Measurements from ENCODE around the gene SPIRE1. TPM values are rescaled to one million over a fixed set of nuclear protein-coding genes. Genes with fewer than 3 reads are reported as not detected.

SPIRE1 gene
- total and polyA plus RNA-seq, 9 donors, result 7.9 to 30.2 (median 20.4) TPM

DNA sequence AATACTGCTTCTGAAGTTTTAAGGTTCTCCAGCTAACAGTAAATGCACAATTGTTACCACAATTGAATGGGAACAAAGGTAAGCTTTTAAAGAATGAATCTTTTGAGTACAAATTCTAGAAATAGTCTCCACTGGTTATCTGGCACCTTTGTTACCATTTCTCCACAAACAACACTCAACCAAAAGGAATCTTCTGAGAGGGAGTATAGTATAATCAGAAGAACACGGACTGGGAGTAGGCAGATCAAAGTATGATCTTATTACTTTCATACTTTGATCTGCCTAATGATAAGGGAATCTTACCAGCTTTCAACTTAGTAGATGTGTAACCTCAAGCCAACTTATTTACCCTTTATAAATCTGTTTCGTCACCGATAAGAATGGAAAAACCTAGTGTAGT is 43.3 kb upstream of the SPIRE1 start:
- Histone ChIP-seq H3K4me3 (peak overlapping the region; percentile 87), H3K9me3 (no peaks in the 10 kb centered on the region), H3K36me3 (no peaks in the 10 kb centered on the region), H3K27ac (no peak overlapping the region), H3K27me3 (no peaks in the 10 kb centered on the region), H3K4me1 (ENCODE audit: insufficient read depth) (peaks cover 8% of the 10 kb centered on the region)
- no peak for TF ChIP-seq EP300 (IDR thresholded peaks at IDR 0.05)
- TF ChIP-seq, protein P1, sequence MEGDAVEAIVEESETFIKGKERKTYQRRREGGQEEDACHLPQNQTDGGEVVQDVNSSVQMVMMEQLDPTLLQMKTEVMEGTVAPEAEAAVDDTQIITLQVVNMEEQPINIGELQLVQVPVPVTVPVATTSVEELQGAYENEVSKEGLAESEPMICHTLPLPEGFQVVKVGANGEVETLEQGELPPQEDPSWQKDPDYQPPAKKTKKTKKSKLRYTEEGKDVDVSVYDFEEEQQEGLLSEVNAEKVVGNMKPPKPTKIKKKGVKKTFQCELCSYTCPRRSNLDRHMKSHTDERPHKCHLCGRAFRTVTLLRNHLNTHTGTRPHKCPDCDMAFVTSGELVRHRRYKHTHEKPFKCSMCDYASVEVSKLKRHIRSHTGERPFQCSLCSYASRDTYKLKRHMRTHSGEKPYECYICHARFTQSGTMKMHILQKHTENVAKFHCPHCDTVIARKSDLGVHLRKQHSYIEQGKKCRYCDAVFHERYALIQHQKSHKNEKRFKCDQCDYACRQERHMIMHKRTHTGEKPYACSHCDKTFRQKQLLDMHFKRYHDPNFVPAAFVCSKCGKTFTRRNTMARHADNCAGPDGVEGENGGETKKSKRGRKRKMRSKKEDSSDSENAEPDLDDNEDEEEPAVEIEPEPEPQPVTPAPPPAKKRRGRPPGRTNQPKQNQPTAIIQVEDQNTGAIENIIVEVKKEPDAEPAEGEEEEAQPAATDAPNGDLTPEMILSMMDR (IDR thresholded peaks at IDR 0.05), result no peak
- no peak for TF ChIP-seq POLR2A (IDR thresholded peaks at IDR 0.05)
- 70 to 78% (median 72%) methylated on average over 3 of the region's 3 CpGs for whole genome bisulfite sequencing, 3 donors
- no peak for DNase-seq
- intact Hi-C loops (cut with DNase I), result no loop called here

DNA sequence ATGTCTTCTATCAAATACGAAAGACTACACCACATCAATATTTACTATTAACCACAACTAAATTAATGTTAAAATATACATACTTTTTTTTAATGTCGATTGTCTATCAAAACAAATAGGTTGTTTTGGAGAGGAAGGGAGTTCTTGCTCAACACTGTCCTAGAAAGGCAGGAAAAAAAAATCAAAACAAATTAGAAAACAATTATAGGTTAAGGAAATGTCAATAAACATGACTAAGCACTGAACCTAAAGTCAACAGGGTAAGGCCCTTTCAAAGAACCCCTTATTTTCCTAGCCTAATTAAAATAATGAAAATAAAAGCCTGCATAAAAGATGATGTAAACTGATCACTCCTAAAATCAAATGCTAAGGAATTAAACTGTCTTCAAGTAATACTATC is 41.8 kb upstream of the SPIRE1 start:
- H3K36me3 ChIP-seq, result no peaks in the 10 kb centered on the region
- no peak overlapping the region for H3K27ac ChIP-seq
- H3K27me3 ChIP-seq, result no peaks in the 10 kb centered on the region
- TF ChIP-seq POLR2A (IDR thresholded peaks at IDR 0.05) (no peak), EP300 (IDR thresholded peaks at IDR 0.05) (no peak)
- TF ChIP-seq, protein P1 (IDR thresholded peaks at IDR 0.05), result no peak
- peaks cover 8% of the 10 kb centered on the region for H3K4me1 ChIP-seq (ENCODE audit: insufficient read depth)
- H3K4me3 ChIP-seq, result no peak overlapping the region
- 67 to 82% (median 78%) methylated on average over 2 of the region's 2 CpGs for WGBS, 3 donors
- intact Hi-C loops (cut with DNase I), result no loop called here
- H3K9me3 ChIP-seq, result no peaks in the 10 kb centered on the region
- no peak for DNase-seq

DNA sequence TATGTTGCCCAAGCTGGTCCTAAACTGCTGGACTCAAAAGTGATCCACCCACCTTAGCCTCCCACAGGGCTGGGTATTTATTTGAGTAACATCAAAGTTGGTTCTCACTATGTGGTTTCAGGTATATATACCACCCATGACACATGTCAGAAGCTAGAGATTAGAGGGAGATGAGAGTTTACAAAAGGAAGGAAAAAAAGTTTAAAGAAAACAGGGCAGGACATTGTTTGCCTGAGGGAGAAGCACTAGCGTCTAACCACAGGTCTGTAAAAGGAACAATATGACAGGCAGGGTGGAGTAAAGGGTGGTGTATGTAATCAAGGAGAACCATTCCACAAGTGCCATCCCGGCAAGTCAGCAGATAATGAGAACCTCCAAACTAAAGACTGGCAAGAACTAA is 36.1 kb upstream of the SPIRE1 start:
- intact Hi-C loops (cut with DNase I), result no loop called here
- no peaks in the 10 kb centered on the region for H3K27me3 ChIP-seq
- no peaks in the 10 kb centered on the region for H3K4me1 ChIP-seq (ENCODE audit: insufficient read depth)
- WGBS, 3 donors, result 45 to 83% (median 80%) methylated on average over 2 of the region's 2 CpGs
- no peak for DNase-seq
- no peak overlapping the region for H3K27ac ChIP-seq
- H3K4me3 ChIP-seq, result no peak overlapping the region
- H3K36me3 ChIP-seq, result no peaks in the 10 kb centered on the region
- no peak for TF ChIP-seq POLR2A (IDR thresholded peaks at IDR 0.05)
- no peak for TF ChIP-seq EP300 (IDR thresholded peaks at IDR 0.05)
- TF ChIP-seq, protein P1 (IDR thresholded peaks at IDR 0.05), result no peak
- H3K9me3 ChIP-seq, result no peaks in the 10 kb centered on the region

DNA sequence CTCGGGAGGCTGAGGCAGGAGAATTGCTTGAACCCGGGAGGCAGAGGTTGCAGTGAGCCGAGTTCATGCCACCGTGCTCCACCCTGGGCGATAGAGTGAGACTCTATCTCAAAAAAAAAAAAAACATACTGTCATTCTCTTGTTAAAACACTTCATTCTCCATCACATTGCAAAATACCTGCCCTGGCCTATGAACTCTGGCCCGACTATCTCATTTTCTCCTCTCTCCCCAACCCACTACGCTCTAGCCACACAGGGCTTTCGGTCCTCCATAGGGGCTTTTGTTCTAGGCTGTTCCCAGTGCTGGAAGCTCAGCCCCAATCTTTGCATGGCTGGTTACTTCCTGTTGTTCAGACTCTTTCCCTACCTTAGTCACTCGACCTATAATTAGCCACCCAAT is 34.3 kb upstream of the SPIRE1 start:
- no peaks in the 10 kb centered on the region for H3K9me3 ChIP-seq
- H3K4me3 ChIP-seq, result no peak overlapping the region
- no peak for DNase-seq
- intact Hi-C loops (cut with DNase I), result no loop called here
- no peaks in the 10 kb centered on the region for H3K4me1 ChIP-seq (ENCODE audit: insufficient read depth)
- WGBS, 3 donors, result 86 to 98% (median 94%) methylated on average over 9 of the region's 9 CpGs
- TF ChIP-seq, protein P1 (IDR thresholded peaks at IDR 0.05), result no peak
- no peak for TF ChIP-seq POLR2A (IDR thresholded peaks at IDR 0.05)
- TF ChIP-seq EP300 (IDR thresholded peaks at IDR 0.05), result no peak
- H3K27ac ChIP-seq, result no peak overlapping the region
- H3K27me3 ChIP-seq, result no peaks in the 10 kb centered on the region
- H3K36me3 ChIP-seq, result no peaks in the 10 kb centered on the region

Data from ovary (tissue), 9 donors.